K562 (cell line): ENCODE results near the gene HPSE2.

Experiments
- EP300 ChIP-seq: IDR thresholded peaks from 2 replicates; pipeline ENCODE4 v1.6.1; 2012; ENCODE audit warnings: low read length, improper control_type of control experiment
- EZH2 ChIP-seq: IDR thresholded peaks from 2 replicates; pipeline ENCODE4 v1.6.1; 2012; ENCODE audit warnings: low read depth, mild to moderate bottlenecking, inconsistent platforms, low read length, borderline replicate concordance
- MYNN ChIP-seq, 2 experiments: sonication (generic); formaldehyde crosslinking in 1 of 2; IDR thresholded peaks; 2 replicates each; pipeline versions ENCODE4 v1.5.0 to v1.6.1; 2016 to 2020; ENCODE audit warnings: antibody characterized with exemption in 1 of 2, missing genetic modification reagents in 1 of 2
- REST ChIP-seq, 2 experiments: fragments of 450-650 bp; formaldehyde crosslinking in 1 of 2; IDR thresholded peaks; 2 replicates each; pipeline versions ENCODE4 v1.4.0 to v1.6.1; 2014 to 2020; ENCODE audit warnings: mild to moderate bottlenecking in 2 of 2, borderline replicate concordance in 1 of 2, low read depth in 1 of 2
- TBL1XR1 ChIP-seq, 2 experiments: IDR thresholded peaks; 2 replicates each; pipeline ENCODE4 v1.6.1; 2012; ENCODE audit warnings: improper control_type of control experiment in 2 of 2, low read length in 2 of 2, mild to moderate bottlenecking in 1 of 2
- ZZZ3 ChIP-seq: fragments of 450-650 bp; IDR thresholded peaks from 2 replicates; pipeline ENCODE4 v1.6.1; 2016; ENCODE audit warnings: antibody characterized with exemption, mild to moderate bottlenecking, moderate library complexity
- TF ChIP-seq, protein P1 (sequence below): sonication (generic); formaldehyde crosslinking; IDR thresholded peaks from 2 replicates; pipeline ENCODE4 v1.8.1; 2022; ENCODE audit warnings: missing genetic modification reagents
- TF ChIP-seq, protein P2 (sequence below), 3 experiments: IDR thresholded peaks in 2 of 3; conservative IDR thresholded peaks in 1 of 3; 2 replicates each; pipeline ENCODE4 v1.5.1; 2011 to 2012; ENCODE audit warnings: low read length in 3 of 3, mild to moderate bottlenecking in 3 of 3, control low read depth in 2 of 3, improper control_type of control experiment in 1 of 3, inconsistent platforms in 1 of 3, low read depth in 1 of 3, mixed read lengths in 1 of 3, moderate library complexity in 1 of 3; ENCODE audit not compliant: insufficient read depth in 2 of 3

DNA sequence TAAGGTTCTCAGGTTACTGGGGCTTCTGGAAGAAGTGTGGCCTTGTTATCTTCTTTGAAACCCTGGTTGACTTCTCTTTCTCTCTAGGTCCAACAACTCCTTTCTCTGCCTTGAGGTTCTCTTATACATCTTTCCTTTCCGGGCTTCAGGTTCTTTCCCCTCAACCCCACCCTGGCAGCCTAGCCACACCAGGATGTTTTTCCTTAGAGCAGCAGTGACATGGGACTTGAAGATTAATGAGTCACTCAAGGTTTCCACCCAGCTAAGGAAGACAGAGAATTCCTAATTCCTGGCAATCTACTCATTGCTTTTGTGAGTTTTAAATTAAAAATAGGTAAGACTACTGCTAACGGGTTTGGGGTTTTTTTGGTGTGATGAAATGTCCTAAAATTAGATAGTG, 667.1 kb downstream of the HPSE2 start:
- TF ChIP-seq EZH2 (no peak), ZZZ3 (no peak), TBL1XR1 (IDR thresholded peaks at IDR 0.05; ENCODE audit: low read length in 2 of 2) (no peak), REST (IDR thresholded peaks at IDR 0.05; ENCODE audit: borderline replicate concordance) (no peak), REST (CRISPR knock-in tag; IDR thresholded peaks at IDR 0.05; ENCODE audit: low read depth) (no peak), EP300 (no peak), MYNN (IDR thresholded peaks at IDR 0.05) (no peak), MYNN (CRISPR knock-in tag; IDR thresholded peaks at IDR 0.05) (no peak)
- TF ChIP-seq, protein P1, sequence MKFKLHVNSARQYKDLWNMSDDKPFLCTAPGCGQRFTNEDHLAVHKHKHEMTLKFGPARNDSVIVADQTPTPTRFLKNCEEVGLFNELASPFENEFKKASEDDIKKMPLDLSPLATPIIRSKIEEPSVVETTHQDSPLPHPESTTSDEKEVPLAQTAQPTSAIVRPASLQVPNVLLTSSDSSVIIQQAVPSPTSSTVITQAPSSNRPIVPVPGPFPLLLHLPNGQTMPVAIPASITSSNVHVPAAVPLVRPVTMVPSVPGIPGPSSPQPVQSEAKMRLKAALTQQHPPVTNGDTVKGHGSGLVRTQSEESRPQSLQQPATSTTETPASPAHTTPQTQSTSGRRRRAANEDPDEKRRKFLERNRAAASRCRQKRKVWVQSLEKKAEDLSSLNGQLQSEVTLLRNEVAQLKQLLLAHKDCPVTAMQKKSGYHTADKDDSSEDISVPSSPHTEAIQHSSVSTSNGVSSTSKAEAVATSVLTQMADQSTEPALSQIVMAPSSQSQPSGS: no peak
- TF ChIP-seq, protein P2, sequence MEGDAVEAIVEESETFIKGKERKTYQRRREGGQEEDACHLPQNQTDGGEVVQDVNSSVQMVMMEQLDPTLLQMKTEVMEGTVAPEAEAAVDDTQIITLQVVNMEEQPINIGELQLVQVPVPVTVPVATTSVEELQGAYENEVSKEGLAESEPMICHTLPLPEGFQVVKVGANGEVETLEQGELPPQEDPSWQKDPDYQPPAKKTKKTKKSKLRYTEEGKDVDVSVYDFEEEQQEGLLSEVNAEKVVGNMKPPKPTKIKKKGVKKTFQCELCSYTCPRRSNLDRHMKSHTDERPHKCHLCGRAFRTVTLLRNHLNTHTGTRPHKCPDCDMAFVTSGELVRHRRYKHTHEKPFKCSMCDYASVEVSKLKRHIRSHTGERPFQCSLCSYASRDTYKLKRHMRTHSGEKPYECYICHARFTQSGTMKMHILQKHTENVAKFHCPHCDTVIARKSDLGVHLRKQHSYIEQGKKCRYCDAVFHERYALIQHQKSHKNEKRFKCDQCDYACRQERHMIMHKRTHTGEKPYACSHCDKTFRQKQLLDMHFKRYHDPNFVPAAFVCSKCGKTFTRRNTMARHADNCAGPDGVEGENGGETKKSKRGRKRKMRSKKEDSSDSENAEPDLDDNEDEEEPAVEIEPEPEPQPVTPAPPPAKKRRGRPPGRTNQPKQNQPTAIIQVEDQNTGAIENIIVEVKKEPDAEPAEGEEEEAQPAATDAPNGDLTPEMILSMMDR (IDR thresholded peaks at IDR 0.05 in 2 of 3, conservative IDR thresholded peaks at IDR 0.05 in 1 of 3; ENCODE audit: insufficient read depth in 2 of 3, low read depth in 1 of 3, low read length in 3 of 3): no peak
